DOHH2 (cell line): ENCODE measurements around the gene PCSK5.

Source experiments
- CTCF ChIP-seq: fragments of 200-600 bp; sonication (generic); IDR thresholded peaks from one replicate; pipeline ENCODE4 v1.5.1; 2014; ENCODE audit warnings: antibody characterized with exemption, mild to moderate bottlenecking, low read depth, low read length; ENCODE audit not compliant: poor library complexity, severe bottlenecking
- EZH2phosphoT487 ChIP-seq: fragments of 200-600 bp; sonication (generic); IDR thresholded peaks from 2 replicates; pipeline ENCODE4 v1.6.1; 2017; ENCODE audit warnings: borderline replicate concordance, mild to moderate bottlenecking, antibody characterized with exemption, low read length, moderate library complexity, mixed read lengths

- TF ChIP-seq CTCF = no peak
- TF ChIP-seq EZH2phosphoT487 = no peak
Measured at GRCh38 chr9:75926385-75926784, 35.9 kb downstream of the PCSK5 start.
